ENCODE data around the gene LUZP2. TPM values are rescaled to one million over a fixed set of nuclear protein-coding genes. Genes with fewer than 3 reads are reported as not detected.

LUZP2 gene
- total RNA-seq (2021) (1.1 to 3.8 TPM (median 1.6 TPM) in 3 replicates), Bru-seq, nascent RNA (percentile 32 among the genes with signal in this experiment)
- long read RNA-seq, experiment 1, full-length matches to known transcripts = 5 of 7 reads
- long read RNA-seq, experiment 1, partial matches to known transcripts = 0 of 7 reads
- long read RNA-seq, experiment 1, other reads (novel, unspliced or antisense) = 2 of 7 reads
- long read RNA-seq, experiment 2, full-length matches to known transcripts = 1 of 2 reads
- long read RNA-seq, experiment 2, partial matches to known transcripts = 0 of 2 reads
- long read RNA-seq, experiment 2, other reads (novel, unspliced or antisense) = 1 of 2 reads
- long read RNA-seq, experiment 3, partial matches to known transcripts = 0 of 1 reads
- long read RNA-seq, experiment 3, other reads (novel, unspliced or antisense) = 1 of 1 reads

GRCh38 chr11:24496736-24497725 lies at the start of gene LUZP2:
Gene LUZP2 (plus strand): TSS chr11:24497053.
- Mint-ChIP-seq H3K9me3 (no peaks in the 10 kb centered on the region), H3K4me1 (peaks cover 10% of the 10 kb centered on the region), H3K27ac (no peak within 1 kb of the TSS), H3K4me3 (peak within 1 kb of the TSS; percentile 88), H3K36me3 (no peaks in the 10 kb centered on the region), H3K27me3 (ENCODE audit: low read depth) (peaks cover 46% of the 10 kb centered on the region)
- ChIA-PET POLR2A (no interaction called here), CTCF (no interaction called here)
- DNase-seq (ENCODE audit: low spot score) (peak; percentile 65), ATAC-seq (peak; percentile 94)
- TF ChIP-seq FOXP4 (CRISPR knock-in tag; IDR thresholded peaks at IDR 0.05) (0 out of 2 replicates have a peak, but pooled peaks have one; percentile 35), E2F5 (CRISPR knock-in tag; IDR thresholded peaks at IDR 0.05) (0 out of 2 replicates have a peak, but pooled peaks have one; percentile 44), ZBTB21 (CRISPR knock-in tag; IDR thresholded peaks at IDR 0.05; ENCODE audit: borderline replicate concordance) (peak; percentile 55; the same call in 1 of the 2 replicates), ZBTB43 (CRISPR knock-in tag; IDR thresholded peaks at IDR 0.05) (0 out of 2 replicates have a peak, but pooled peaks have one; percentile 17), TEAD1 (CRISPR knock-in tag; IDR thresholded peaks at IDR 0.05) (0 out of 2 replicates have a peak, but pooled peaks have one; percentile 18), MAX (CRISPR knock-in tag; IDR thresholded peaks at IDR 0.05) (peak; percentile 58), USF2 (CRISPR knock-in tag; IDR thresholded peaks at IDR 0.05) (0 out of 2 replicates have a peak, but pooled peaks have one; percentile 18), ETV6 (CRISPR knock-in tag; IDR thresholded peaks at IDR 0.05) (peak; percentile 50; the same call in 1 of the 2 replicates), SP1 (CRISPR knock-in tag; conservative IDR thresholded peaks at IDR 0.05) (peak; percentile 38; the same call in 1 of the 2 replicates), ZNF138 (CRISPR knock-in tag; conservative IDR thresholded peaks at IDR 0.05) (0 out of 2 replicates have a peak, but pooled peaks have one; percentile 65), MYBL2 (CRISPR knock-in tag; IDR thresholded peaks at IDR 0.05) (0 out of 2 replicates have a peak, but pooled peaks have one; percentile 35), ARID4B (CRISPR knock-in tag; IDR thresholded peaks at IDR 0.05; ENCODE audit: borderline replicate concordance) (0 out of 2 replicates have a peak, but pooled peaks have one; percentile 27), SMAD3 (CRISPR knock-in tag; IDR thresholded peaks at IDR 0.05; ENCODE audit: borderline replicate concordance) (0 out of 2 replicates have a peak, but pooled peaks have one; percentile 41), RORB (CRISPR knock-in tag; IDR thresholded peaks at IDR 0.05) (no peak), E2F1 (CRISPR knock-in tag; IDR thresholded peaks at IDR 0.05) (no peak), KAT7 (CRISPR knock-in tag; IDR thresholded peaks at IDR 0.05; ENCODE audit: borderline replicate concordance) (peak; percentile 97), ATF2 (CRISPR knock-in tag; IDR thresholded peaks at IDR 0.05; ENCODE audit: borderline replicate concordance, low read depth) (no peak), FOXP1 (CRISPR knock-in tag; IDR thresholded peaks at IDR 0.05; ENCODE audit: borderline replicate concordance) (peak; percentile 52; the same call in 1 of the 2 replicates), SOX15 (CRISPR knock-in tag; IDR thresholded peaks at IDR 0.05) (no peak)
